ENCODE results near the gene UBE2R2.

UBE2R2 gene

GRCh38 chr9:33881635-33882034, 64.7 kb downstream of the UBE2R2 start:
- H3K4me1 ChIP-seq (ENCODE audit: insufficient read depth, insufficient read length) = no peaks in the 10 kb centered on the region
- H3K27me3 ChIP-seq (ENCODE audit: insufficient read depth, insufficient read length) = no peaks in the 10 kb centered on the region
- H3K9me3 ChIP-seq (ENCODE audit: insufficient read depth, low read length) = no peaks in the 10 kb centered on the region
- no peak overlapping the region for H3K9ac ChIP-seq (ENCODE audit: insufficient read length, low read depth)
- no peak overlapping the region for H3K4me3 ChIP-seq (ENCODE audit: insufficient read length, low read depth)
- no peaks in the 10 kb centered on the region for H3K36me3 ChIP-seq (ENCODE audit: insufficient read depth, insufficient read length, low read length)
- no peak for DNase-seq (ENCODE audit: low read depth, low spot score)
- TF ChIP-seq ZNF274 (IDR thresholded peaks at IDR 0.05; ENCODE audit: low read depth, low read length) (no peak), SUZ12 (IDR thresholded peaks at IDR 0.05; ENCODE audit: extremely low read depth, insufficient read depth, insufficient read length) (no peak), YY1 (IDR thresholded peaks at IDR 0.05; ENCODE audit: insufficient read depth, insufficient read length) (no peak)

GRCh38 chr9:33884856-33885701, 68.1 kb downstream of the UBE2R2 start:
- H3K4me3 ChIP-seq (ENCODE audit: insufficient read length, low read depth) = no peak overlapping the region
- no peaks in the 10 kb centered on the region for H3K9me3 ChIP-seq (ENCODE audit: insufficient read depth, low read length)
- peaks cover 15% of the 10 kb centered on the region for H3K36me3 ChIP-seq (ENCODE audit: insufficient read depth, insufficient read length, low read length)
- H3K4me1 ChIP-seq (ENCODE audit: insufficient read depth, insufficient read length) = no peaks in the 10 kb centered on the region
- no peak for DNase-seq (ENCODE audit: low read depth, low spot score)
- H3K27me3 ChIP-seq (ENCODE audit: insufficient read depth, insufficient read length) = no peaks in the 10 kb centered on the region
- no peak for TF ChIP-seq SUZ12 (IDR thresholded peaks at IDR 0.05; ENCODE audit: extremely low read depth, insufficient read depth, insufficient read length)
- TF ChIP-seq ZNF274 (IDR thresholded peaks at IDR 0.05; ENCODE audit: low read depth, low read length) = no peak
- no peak for TF ChIP-seq YY1 (IDR thresholded peaks at IDR 0.05; ENCODE audit: insufficient read depth, insufficient read length)
- H3K9ac ChIP-seq (ENCODE audit: insufficient read length, low read depth) = no peak overlapping the region

GRCh38 chr9:33885948-33886347, 69.0 kb downstream of the UBE2R2 start:
- TF ChIP-seq ZNF274 (IDR thresholded peaks at IDR 0.05; ENCODE audit: low read depth, low read length) = no peak
- TF ChIP-seq YY1 (IDR thresholded peaks at IDR 0.05; ENCODE audit: insufficient read depth, insufficient read length) = no peak
- TF ChIP-seq SUZ12 (IDR thresholded peaks at IDR 0.05; ENCODE audit: extremely low read depth, insufficient read depth, insufficient read length) = no peak
- H3K27me3 ChIP-seq (ENCODE audit: insufficient read depth, insufficient read length) = no peaks in the 10 kb centered on the region
- H3K4me1 ChIP-seq (ENCODE audit: insufficient read depth, insufficient read length) = no peaks in the 10 kb centered on the region
- no peak overlapping the region for H3K9ac ChIP-seq (ENCODE audit: insufficient read length, low read depth)
- peaks cover 18% of the 10 kb centered on the region for H3K36me3 ChIP-seq (ENCODE audit: insufficient read depth, insufficient read length, low read length)
- no peaks in the 10 kb centered on the region for H3K9me3 ChIP-seq (ENCODE audit: insufficient read depth, low read length)
- no peak for DNase-seq (ENCODE audit: low read depth, low spot score)
- no peak overlapping the region for H3K4me3 ChIP-seq (ENCODE audit: insufficient read length, low read depth)

GRCh38 chr9:33893861-33894260, 76.9 kb downstream of the UBE2R2 start:
- Histone ChIP-seq H3K36me3 (ENCODE audit: insufficient read depth, insufficient read length, low read length) (peaks cover 11% of the 10 kb centered on the region), H3K4me3 (ENCODE audit: insufficient read length, low read depth) (no peak overlapping the region), H3K4me1 (ENCODE audit: insufficient read depth, insufficient read length) (no peaks in the 10 kb centered on the region), H3K9ac (ENCODE audit: insufficient read length, low read depth) (no peak overlapping the region), H3K27me3 (ENCODE audit: insufficient read depth, insufficient read length) (no peaks in the 10 kb centered on the region), H3K9me3 (ENCODE audit: insufficient read depth, low read length) (no peaks in the 10 kb centered on the region)
- DNase-seq (ENCODE audit: low read depth, low spot score) = no peak
- no peak for TF ChIP-seq ZNF274 (IDR thresholded peaks at IDR 0.05; ENCODE audit: low read depth, low read length)
- TF ChIP-seq YY1 (IDR thresholded peaks at IDR 0.05; ENCODE audit: insufficient read depth, insufficient read length) = no peak
- no peak for TF ChIP-seq SUZ12 (IDR thresholded peaks at IDR 0.05; ENCODE audit: extremely low read depth, insufficient read depth, insufficient read length)

GRCh38 chr9:33894316-33894715, 77.4 kb downstream of the UBE2R2 start:
- no peak for DNase-seq (ENCODE audit: low read depth, low spot score)
- Histone ChIP-seq H3K9ac (ENCODE audit: insufficient read length, low read depth) (no peak overlapping the region), H3K27me3 (ENCODE audit: insufficient read depth, insufficient read length) (no peaks in the 10 kb centered on the region), H3K4me1 (ENCODE audit: insufficient read depth, insufficient read length) (no peaks in the 10 kb centered on the region), H3K9me3 (ENCODE audit: insufficient read depth, low read length) (no peaks in the 10 kb centered on the region), H3K36me3 (ENCODE audit: insufficient read depth, insufficient read length, low read length) (peaks cover 7% of the 10 kb centered on the region), H3K4me3 (ENCODE audit: insufficient read length, low read depth) (no peak overlapping the region)
- no peak for TF ChIP-seq ZNF274 (IDR thresholded peaks at IDR 0.05; ENCODE audit: low read depth, low read length)
- no peak for TF ChIP-seq SUZ12 (IDR thresholded peaks at IDR 0.05; ENCODE audit: extremely low read depth, insufficient read depth, insufficient read length)
- TF ChIP-seq YY1 (IDR thresholded peaks at IDR 0.05; ENCODE audit: insufficient read depth, insufficient read length) = no peak

- TF ChIP-seq SUZ12 (IDR thresholded peaks at IDR 0.05; ENCODE audit: extremely low read depth, insufficient read depth, insufficient read length) = no peak
- TF ChIP-seq YY1 (IDR thresholded peaks at IDR 0.05; ENCODE audit: insufficient read depth, insufficient read length) = no peak
- no peak for TF ChIP-seq ZNF274 (IDR thresholded peaks at IDR 0.05; ENCODE audit: low read depth, low read length)
- H3K9ac ChIP-seq (ENCODE audit: insufficient read length, low read depth) = no peak overlapping the region
- peaks cover 32% of the 10 kb centered on the region for H3K36me3 ChIP-seq (ENCODE audit: insufficient read depth, insufficient read length, low read length)
- no peak for DNase-seq (ENCODE audit: low read depth, low spot score)
- H3K27me3 ChIP-seq (ENCODE audit: insufficient read depth, insufficient read length) = no peaks in the 10 kb centered on the region
- H3K4me1 ChIP-seq (ENCODE audit: insufficient read depth, insufficient read length) = no peaks in the 10 kb centered on the region
- no peaks in the 10 kb centered on the region for H3K9me3 ChIP-seq (ENCODE audit: insufficient read depth, low read length)
- H3K4me3 ChIP-seq (ENCODE audit: insufficient read length, low read depth) = no peak overlapping the region
Observed at GRCh38 chr9:33903157-33903780, 86.3 kb downstream of the UBE2R2 start.

GRCh38 chr9:33905137-33905536, 88.2 kb downstream of the UBE2R2 start:
- TF ChIP-seq SUZ12 (IDR thresholded peaks at IDR 0.05; ENCODE audit: extremely low read depth, insufficient read depth, insufficient read length) (no peak), YY1 (IDR thresholded peaks at IDR 0.05; ENCODE audit: insufficient read depth, insufficient read length) (no peak), ZNF274 (IDR thresholded peaks at IDR 0.05; ENCODE audit: low read depth, low read length) (no peak)
- Histone ChIP-seq H3K9ac (ENCODE audit: insufficient read length, low read depth) (no peak overlapping the region), H3K4me3 (ENCODE audit: insufficient read length, low read depth) (no peak overlapping the region), H3K4me1 (ENCODE audit: insufficient read depth, insufficient read length) (no peaks in the 10 kb centered on the region), H3K27me3 (ENCODE audit: insufficient read depth, insufficient read length) (no peaks in the 10 kb centered on the region), H3K36me3 (ENCODE audit: insufficient read depth, insufficient read length, low read length) (peaks cover 33% of the 10 kb centered on the region), H3K9me3 (ENCODE audit: insufficient read depth, low read length) (no peaks in the 10 kb centered on the region)
- DNase-seq (ENCODE audit: low read depth, low spot score) = no peak
